HuH-7.5 (cell line): ENCODE data around the gene GPC6.

Experiments
- DNase-seq: peaks from one replicate; pipeline ENCODE4 v3.0.0; 2011; ENCODE audit warnings: low spot score

Gene GPC6

GRCh38 chr13:93230261-93230855 lies 3.8 kb downstream of the GPC6 start:
- DNase-seq = no peak

- DNase-seq = no peak
Observed at GRCh38 chr13:93231867-93232266, 5.3 kb downstream of the GPC6 start.

DNA sequence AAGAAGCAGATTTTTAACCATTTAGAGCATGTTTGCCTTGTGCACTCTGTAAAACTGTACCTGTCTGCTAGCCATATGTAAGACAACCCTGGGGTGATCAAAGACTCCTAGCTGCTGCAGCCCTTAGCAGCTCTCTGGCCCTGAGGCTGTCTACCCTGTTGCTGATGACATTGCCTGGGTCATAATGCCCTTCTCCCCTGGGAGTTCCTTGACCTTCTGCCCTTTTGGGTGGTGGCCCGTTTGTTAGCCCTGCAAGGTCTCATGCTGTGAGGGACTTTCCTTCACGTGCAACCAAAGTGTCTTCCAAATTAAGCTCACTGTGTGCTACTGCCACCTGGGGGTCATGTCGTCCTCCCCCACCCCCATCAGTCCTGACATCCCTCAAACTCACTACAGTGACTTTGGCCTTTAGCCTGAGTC lies 7.4 kb downstream of the GPC6 start:
- DNase-seq = no peak

- no peak for DNase-seq
Observed at GRCh38 chr13:93234459-93234858, 7.9 kb downstream of the GPC6 start.

DNA sequence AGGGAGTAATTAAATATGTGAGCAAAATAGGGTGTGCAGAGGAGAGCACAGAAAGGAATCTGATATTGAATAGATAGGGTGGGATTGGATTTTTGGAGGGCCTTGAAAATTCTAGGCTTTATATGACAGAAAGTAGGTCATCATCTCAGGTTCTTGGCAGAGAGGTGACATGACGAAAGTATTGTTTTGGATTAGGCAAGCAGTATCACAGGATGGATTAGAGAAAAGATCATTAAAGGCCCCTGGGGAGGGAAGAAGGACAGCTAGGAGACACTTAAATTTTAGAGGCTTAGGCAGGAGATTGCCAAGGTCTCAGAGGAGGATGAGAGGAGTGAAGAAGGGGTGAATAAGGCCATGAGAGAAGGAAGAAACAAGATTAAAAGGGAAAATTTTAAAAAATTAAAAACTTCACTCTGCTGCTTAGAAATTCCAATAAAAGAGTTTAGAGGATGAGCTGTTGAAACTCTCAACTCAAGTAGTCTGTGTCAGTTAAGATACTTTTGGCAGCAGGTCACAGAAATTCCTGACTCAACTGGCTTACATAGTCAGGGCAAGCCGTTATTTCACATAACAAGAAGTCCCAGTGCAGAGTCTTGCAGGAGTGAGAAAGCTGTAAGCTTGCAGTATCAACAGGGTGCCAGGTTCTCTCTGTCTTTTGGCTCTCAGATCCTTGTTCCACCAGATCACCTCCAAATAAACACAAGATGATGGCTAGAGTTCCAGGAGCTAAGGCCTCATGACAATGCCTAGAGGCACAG lies 8.8 kb downstream of the GPC6 start:
- no peak for DNase-seq

- DNase-seq = no peak
Observed at GRCh38 chr13:93238711-93239110, 12.1 kb downstream of the GPC6 start.

- no peak for DNase-seq
Observed at GRCh38 chr13:93243375-93244063, 16.9 kb downstream of the GPC6 start.

DNA sequence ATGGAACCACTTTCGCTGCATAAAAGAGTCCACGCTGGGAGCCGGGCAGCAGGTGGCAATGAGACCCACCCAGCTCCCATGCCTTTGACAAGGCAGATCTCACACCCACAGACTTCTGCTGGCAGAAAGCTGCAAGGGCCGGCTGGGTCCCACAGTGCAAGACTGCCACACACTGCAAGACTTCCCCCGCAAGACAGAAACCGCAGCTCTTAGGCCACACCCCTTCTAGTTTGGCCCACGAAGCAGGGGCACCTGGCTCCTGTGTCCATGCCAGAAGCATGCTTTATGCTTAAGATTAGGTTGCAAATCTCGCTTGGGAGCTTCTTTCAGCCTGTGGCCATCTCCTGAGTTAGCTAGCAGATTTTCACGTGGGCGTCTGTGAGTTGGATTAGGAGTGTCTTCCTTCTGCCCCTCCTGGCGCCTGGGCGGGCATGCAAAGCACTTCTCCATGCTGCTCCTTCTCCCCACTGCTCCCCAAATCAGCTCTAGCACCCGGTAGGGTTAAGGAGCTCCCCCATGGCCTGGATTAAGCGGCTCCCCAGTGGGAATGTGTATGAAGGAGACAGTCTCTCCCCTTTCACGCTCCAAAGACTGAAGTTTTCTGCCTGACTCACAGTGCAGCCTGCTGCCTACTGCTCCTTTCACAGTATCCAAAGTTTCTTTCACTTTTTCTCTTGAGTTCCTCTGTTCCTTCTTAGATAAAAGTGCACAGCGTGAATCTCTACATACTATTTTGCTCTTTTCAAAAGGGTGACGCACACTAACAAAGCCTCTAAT lies 17.7 kb downstream of the GPC6 start:
- DNase-seq = no peak

DNA sequence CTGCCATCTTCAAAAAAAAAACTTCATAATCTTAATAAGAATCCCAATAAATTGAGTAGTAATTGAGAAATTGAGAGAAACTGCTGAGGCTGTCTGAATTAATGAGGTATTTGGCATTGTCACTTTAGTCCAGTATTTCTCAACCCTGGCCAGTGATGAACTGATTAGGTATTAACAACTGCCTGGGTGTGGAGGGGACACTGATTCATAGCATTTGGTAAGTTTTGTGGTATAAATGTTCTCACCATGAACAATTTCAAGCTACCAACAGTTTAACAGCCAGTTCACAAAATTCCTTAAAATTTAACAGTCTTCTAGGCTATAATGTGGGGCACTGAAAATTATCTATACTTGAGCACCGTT lies 18.3 kb downstream of the GPC6 start:
- no peak for DNase-seq

- no peak for DNase-seq
Observed at GRCh38 chr13:93246069-93246468, 19.5 kb downstream of the GPC6 start.

DNA sequence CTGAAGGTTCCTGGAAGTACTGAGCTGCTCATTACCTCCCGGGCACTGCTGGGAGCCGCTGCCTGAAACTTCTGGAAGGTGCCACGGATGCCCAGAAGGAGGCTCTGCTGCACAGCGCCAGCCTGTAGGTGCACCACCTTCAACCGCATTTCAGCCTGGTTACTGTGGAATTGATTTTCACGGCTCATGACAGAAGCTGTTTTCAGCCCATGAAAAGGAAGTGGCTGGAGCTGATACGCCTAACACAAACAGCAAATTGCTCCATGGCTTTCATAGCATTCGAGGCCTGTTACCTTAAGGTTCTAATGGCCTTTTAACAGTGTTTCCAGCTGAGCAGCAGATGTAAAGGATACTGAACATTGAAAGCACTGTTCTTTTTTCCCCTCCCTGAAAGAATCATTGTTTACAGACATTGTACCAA lies 22.0 kb downstream of the GPC6 start:
- no peak for DNase-seq

DNA sequence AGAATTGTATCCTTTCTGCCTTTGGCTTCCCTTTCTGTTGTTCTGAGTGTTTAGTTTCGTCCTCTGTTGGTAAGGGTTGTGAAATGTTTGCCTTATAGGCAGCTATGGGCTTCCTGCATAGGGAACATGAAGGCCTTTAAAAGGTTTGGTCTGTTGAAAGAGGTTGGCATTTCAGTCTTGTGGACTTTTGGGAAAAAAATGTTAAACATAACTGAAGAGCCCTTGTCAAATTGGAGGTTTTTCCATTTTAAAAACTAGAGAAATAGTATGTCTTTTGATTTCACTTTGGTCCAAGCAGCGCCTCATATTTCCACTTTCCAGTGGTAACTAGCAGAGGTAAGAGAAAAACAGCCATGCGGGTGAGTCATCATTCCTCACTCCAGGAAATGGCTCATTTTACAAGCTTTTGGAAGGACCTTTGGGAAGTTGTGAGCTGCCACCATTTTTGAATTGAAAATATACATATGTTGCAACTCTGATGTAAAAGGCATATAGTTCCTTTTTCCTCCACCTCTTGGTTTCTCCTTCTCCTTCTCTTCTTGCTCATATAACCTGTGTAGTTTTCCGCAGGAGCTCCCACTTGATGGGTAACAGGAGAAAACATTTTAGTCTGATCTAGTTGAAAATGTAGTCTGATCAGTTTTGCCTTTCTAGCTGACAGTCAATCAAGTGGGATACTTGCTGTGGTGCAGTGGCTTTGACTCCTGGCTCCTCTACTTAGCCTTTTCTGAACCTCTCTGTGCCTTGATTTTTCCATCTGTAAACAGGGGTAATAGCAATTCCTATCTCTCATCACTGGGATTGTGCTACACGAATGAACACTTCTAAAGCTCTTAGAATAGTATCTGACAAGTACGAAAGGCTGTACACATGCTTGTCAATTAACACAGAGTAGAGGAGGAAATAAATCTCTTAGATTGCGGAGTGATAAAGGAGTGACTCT lies 23.0 kb downstream of the GPC6 start:
- no peak for DNase-seq

DNA sequence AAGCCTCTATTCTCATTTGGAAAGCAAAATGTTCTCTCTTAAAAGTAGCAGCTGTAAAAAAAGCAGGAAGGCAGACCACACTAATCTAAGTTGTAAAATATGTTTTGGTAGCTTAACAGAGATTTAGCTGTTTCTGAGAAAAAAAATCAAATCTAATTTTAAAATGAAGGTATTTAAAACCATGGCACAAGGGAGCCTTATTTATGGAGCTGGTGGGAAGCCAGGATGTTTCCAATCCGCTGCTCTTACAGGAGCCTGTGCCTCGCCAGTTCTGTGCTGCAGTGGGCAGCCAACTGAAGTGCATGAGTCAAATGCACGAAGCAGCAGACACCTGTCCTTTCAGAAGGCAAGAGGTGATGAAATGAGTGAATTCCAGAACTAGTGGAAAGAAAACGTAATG lies 28.2 kb downstream of the GPC6 start:
- no peak for DNase-seq

- DNase-seq = no peak
Observed at GRCh38 chr13:93256998-93257397, 30.4 kb downstream of the GPC6 start.

- DNase-seq = no peak
Observed at GRCh38 chr13:93259527-93260080, 33.0 kb downstream of the GPC6 start.

DNA sequence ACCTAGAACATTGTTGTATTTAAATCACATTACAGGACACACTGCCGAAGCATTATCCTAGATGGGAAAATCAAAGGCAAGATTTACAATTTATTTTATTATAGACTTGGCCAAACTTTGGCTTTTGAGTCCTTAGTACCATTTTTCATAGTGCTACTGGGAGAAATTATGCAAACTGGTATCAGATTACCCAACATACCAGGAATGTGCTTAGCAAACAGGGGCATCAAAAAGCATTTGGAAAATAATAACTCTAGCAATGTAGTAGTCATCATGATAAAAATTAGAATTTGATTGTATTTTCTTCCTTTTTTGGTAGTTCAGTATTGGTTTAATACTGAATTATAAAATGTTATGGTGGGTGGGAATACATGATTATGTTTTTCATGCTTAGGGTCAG lies 34.0 kb downstream of the GPC6 start:
- DNase-seq = no peak

DNA sequence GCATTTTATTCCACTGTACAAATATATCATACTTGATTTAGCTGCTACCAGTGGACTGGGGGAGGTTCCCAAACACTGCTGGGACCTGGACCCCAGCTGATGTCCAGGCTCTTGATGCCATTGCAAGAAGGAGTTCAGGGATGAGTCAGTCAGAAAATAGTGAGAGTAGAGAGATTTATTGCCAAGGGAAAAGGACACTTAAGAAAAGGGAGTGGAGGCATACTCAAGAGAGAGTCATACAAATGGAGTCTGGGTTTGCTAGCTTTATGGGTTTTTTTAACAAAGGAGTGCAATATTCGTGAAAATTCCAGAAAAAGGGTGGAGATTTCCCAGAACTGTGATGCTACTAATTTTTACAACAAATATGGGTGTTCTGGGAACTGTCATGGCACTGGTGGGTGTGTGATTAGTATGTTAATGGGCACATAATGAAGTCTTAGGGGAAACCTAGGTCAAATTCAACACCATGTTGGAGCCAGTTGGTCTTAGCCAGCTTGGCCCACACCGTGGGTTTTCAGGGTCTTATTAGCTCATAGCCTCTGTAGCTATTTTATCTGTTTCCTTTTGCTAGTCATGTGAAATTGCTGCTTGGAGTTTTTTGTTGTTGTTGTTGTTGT lies 36.2 kb downstream of the GPC6 start:
- DNase-seq = no peak

DNA sequence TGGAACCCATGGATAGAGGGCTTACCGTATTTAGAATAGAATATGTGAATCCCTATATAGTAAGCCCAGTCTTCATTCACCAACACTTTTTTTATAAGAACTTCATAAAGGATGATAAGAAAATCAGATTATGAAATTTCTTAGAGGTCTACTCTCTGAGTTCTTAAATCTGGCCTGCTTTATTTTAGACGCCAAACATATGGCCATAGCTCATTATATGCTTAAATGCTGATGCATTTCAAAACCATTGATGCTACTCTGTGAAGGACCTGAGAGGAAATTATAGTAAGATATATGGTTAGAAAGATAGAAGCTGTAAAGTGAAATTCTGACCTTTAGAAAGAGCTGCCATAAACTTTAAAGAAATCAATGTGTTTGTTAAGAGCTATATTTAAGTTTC lies 38.3 kb downstream of the GPC6 start:
- DNase-seq = no peak

DNA sequence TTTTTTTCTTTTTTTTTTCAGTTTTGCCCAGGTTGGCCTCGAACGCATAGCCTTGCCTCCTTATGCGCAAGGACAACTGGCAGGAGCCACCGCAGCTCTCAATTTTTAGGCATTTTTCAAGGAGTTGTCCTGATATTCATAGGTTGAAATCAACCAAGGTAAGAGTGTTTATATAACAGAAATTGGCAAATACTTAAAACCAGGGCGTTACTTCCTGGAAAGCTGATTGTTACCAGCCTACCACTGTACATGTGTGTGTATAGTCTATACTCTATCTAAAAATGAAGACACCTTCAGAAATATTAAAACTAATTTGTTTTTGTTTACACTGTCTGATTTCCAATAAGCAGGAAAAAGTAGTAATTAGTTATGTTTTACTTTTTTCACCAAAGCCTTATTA lies 39.2 kb downstream of the GPC6 start:
- DNase-seq = no peak

- DNase-seq = no peak
Observed at GRCh38 chr13:93266681-93267080, 40.1 kb downstream of the GPC6 start.
